ENCODE measurements around the gene ING5.
"Not testable (repeated sequence)": the region's sequence is repeated elsewhere in the genome, so short reads cannot be mapped to it uniquely, and the experiment has no call there.

Gene ING5

GRCh38 chr2:241701399-241702154, at the start of gene ING5:
Gene ING5 (plus strand): TSS chr2:241702039. CDS start chr2:241702066, 27 bp downstream.
- TF ChIP-seq POLR2A (IDR thresholded peaks at IDR 0.05; ENCODE audit: low read length), result peak; percentile 90
- no peak for TF ChIP-seq GATA1 (IDR thresholded peaks at IDR 0.05; ENCODE audit: low read depth, low read length)

DNA sequence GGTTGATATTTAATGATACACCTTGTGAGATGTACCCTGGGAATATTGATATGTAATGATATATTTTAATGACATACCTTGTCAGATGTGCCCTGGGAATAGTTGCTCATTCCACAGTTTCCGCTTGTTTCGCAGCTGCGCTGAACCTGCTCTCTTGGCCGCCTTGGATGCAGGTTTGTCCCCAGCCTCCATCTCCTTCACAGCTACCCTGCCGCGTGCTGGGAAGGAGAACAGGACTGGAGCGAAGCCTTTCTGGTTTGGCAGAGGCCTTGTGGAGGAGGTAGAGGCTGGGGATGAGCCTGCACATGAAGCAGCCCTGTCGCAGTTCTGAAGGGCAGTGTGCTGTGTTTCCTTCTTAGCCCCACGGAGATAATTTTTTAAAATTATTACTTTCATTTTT, 49.7 kb upstream of the ING5 start:
- TF ChIP-seq POLR2A (IDR thresholded peaks at IDR 0.05; ENCODE audit: low read length), result no peak
- TF ChIP-seq GATA1 (IDR thresholded peaks at IDR 0.05; ENCODE audit: low read depth, low read length), result no peak
- no peak for DNase-seq

More at GRCh38 chr2:241701399-241702154, at the start of gene ING5:
- DNase-seq, result peak; percentile 96 to 99

DNA sequence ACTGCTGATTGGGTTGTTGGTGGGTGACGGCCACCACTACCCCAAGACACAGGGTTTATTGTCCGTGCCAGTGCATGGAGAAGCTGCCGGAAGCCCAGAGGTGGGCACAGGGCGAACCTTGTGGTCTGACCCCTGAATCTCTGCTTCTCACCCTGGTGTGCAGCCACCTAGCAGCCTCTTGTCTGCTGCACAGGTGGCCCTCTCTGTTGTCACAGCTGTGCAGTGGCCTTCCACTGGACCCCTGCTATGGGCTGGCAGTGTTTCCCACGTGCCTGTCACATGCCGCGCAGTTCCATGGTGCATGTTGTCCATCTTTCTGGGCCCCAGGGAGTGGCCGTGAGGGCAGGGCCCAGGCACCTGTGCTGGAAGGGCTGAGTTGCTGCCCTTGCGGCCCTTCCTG, 49.1 kb upstream of the ING5 start:
- DNase-seq, result no peak
- TF ChIP-seq GATA1 (IDR thresholded peaks at IDR 0.05; ENCODE audit: low read depth, low read length) (no peak), POLR2A (IDR thresholded peaks at IDR 0.05; ENCODE audit: low read length) (no peak)

DNA sequence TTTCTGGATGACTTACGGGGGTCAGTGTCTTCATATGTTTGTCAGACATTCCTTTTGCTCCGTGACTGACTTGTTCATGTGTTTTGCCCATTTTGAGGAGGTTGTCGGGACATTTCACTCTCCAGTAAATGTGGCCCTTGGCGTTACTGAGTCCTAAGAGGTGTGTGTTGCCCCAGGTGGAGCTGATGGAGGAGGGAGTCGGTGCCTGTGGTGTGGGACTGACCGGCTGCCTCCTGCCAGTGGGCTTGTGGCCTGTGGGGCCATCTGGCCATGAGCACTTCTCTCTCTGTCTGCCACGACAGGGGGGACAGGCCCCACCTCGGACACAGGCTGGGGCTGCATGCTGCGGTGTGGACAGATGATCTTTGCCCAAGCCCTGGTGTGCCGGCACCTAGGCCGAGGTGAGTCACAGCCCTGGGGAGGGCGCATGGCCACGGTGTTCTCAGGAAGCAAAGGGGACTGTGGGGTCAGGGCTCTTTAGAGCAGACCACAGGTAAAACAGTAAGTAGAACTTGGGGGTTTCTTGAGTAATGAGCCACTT, 48.6 kb upstream of the ING5 start:
- no peak for DNase-seq
- TF ChIP-seq GATA1 (IDR thresholded peaks at IDR 0.05; ENCODE audit: low read depth, low read length) (no peak), POLR2A (IDR thresholded peaks at IDR 0.05; ENCODE audit: low read length) (no peak)

DNA sequence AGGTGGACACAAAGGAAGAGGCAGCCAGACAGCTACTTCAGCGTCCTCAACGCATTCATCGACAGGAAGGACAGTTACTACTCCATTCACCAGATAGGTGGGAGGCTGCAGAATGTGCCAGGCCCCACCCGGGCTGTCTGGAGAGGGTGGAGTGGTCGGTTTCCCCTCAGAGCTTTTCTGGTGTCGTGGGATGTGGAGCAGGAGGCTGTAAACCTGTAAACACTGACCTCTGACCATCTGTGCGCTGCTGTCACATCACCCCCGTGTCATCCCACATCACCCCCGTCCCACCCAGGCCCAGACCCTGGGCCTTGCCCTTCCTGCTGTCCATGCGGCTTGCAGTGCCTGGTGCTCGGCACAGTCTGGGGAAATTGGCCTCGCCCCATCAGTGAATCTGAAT, 47.3 kb upstream of the ING5 start:
- TF ChIP-seq GATA1 (IDR thresholded peaks at IDR 0.05; ENCODE audit: low read depth, low read length) (no peak), POLR2A (IDR thresholded peaks at IDR 0.05; ENCODE audit: low read length) (no peak)
- DNase-seq, result no peak

- DNase-seq, result no peak
- TF ChIP-seq POLR2A (IDR thresholded peaks at IDR 0.05; ENCODE audit: low read length), result no peak
- no peak for TF ChIP-seq GATA1 (IDR thresholded peaks at IDR 0.05; ENCODE audit: low read depth, low read length)
These were observed 46.2 kb upstream of the ING5 start for GRCh38 chr2:241655516-241656189.

GRCh38 chr2:241656190-241656741, 45.6 kb upstream of the ING5 start:
- TF ChIP-seq GATA1 (IDR thresholded peaks at IDR 0.05; ENCODE audit: low read depth, low read length) (no peak), POLR2A (IDR thresholded peaks at IDR 0.05; ENCODE audit: low read length) (no peak)

GRCh38 chr2:241657786-241658254, 44.0 kb upstream of the ING5 start:
- DNase-seq, result no peak
- no peak for TF ChIP-seq POLR2A (IDR thresholded peaks at IDR 0.05; ENCODE audit: low read length)
- TF ChIP-seq GATA1 (IDR thresholded peaks at IDR 0.05; ENCODE audit: low read depth, low read length), result no peak

More at GRCh38 chr2:241656190-241656741, 45.6 kb upstream of the ING5 start:
- no peak for DNase-seq

DNA sequence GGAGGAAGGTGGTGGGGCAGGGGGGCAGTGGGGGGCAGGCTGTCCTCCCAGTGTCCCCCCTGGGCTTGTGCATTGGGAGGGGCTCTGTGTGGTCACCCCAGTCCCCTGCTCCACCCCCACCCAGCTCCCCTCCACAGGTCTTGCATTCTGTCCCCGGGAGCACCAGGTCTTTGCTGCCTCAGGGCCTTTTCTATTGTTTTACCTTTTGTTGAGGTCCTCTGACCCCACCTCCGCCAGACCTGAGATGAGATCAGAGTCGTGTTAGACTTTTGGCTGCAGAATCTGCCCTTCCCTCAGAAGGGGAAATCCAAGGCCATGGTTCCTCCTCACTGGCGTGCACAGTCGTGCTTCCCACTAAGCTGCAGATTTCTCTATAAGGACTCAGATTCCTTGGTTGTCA, 43.5 kb upstream of the ING5 start:
- no peak for TF ChIP-seq GATA1 (IDR thresholded peaks at IDR 0.05; ENCODE audit: low read depth, low read length)
- no peak for TF ChIP-seq POLR2A (IDR thresholded peaks at IDR 0.05; ENCODE audit: low read length)

DNA sequence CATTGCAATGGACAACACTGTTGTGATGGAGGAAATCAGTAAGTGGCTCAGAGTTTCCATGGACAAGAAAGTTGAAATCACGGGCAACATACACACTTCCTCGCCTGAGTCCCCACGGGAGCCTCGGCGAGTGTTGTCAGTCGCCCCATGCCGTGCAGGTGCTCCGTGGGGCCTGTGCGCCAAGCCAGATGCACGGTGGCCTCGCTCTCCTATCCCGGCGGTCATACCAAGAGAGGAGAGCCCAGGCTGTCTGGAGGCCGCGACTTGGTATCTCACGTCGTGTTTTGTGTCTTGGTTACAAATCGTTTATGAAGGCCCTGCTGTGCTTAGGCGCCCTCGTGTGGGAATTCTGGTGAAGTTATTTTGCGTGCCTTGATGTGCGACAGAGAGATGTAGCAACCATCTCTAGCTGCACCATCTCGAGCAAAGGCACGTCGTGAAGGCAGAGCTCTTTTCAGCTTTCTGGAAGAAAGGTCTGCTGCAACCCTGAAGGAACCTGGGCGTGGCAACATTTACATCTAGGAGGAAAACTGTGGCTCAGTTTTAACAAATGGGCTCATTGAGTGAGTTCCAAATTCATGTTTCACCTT, 42.6 kb upstream of the ING5 start:
- DNase-seq, result peak; percentile 64 to 78
- TF ChIP-seq POLR2A (IDR thresholded peaks at IDR 0.05; ENCODE audit: low read length) (no peak), GATA1 (IDR thresholded peaks at IDR 0.05; ENCODE audit: low read depth, low read length) (no peak)

More for the DNA sequence above, 43.5 kb upstream of the ING5 start:
- DNase-seq, result no peak

- TF ChIP-seq POLR2A (IDR thresholded peaks at IDR 0.05; ENCODE audit: low read length), result no peak
- TF ChIP-seq GATA1 (IDR thresholded peaks at IDR 0.05; ENCODE audit: low read depth, low read length), result no peak
These were observed 41.1 kb upstream of the ING5 start for GRCh38 chr2:241660593-241661213.

DNA sequence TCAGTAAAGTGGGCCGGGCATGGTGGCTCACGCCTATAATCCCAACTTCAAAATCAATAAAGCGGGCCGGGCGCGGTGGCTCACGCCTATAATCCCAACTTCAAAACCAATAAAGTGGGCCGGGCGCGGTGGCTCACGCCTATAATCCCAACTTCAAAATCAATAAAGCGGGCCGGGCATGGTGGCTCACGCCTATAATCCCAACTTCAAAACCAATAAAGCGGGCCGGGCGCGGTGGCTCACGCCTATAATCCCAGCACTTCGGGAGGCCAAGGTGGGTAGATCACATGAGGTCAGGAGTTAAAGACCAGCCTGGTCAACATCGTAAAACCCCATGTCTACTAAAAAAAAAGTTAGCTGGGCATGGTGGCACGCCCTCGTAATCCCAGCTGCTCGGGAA, 39.1 kb upstream of the ING5 start:
- not testable (repeated sequence) for DNase-seq

More at GRCh38 chr2:241660593-241661213, 41.1 kb upstream of the ING5 start:
- DNase-seq, result no peak

DNA sequence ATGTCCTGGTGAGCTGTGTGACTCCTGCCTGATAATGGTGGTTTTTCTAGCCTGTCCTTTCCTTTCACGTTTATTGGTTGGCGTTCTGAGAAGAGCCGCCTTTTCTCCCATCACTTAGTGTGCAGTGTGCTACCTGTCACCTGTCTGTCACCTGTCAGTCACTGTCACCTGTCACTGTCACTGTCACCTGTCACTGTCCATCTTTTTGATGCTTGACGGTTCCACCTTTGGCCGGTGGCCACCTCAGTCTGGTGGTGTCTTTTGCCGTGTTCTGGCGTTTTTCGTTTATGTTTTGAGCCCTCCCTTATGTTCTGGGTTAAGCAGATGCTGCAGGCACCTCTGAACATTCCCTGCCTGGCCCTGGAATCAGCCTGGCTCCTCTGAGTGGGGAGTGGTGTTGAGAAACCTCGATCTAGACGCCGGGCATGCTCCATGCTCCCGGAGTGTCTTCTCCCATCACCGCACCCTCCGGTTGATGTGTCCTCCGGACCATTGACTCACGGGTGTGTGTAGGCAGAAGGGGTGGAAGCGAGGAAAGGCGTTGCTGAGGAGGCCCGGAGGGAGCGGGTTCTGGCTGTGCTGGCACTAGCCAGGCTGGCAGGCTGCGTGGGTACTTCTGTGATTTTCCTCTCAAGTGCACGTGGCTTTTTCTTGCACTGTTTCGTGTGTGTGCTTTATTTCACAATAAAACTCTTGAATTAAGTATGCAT, 36.0 kb upstream of the ING5 start:
- no peak for TF ChIP-seq POLR2A (IDR thresholded peaks at IDR 0.05; ENCODE audit: low read length)
- no peak for TF ChIP-seq GATA1 (IDR thresholded peaks at IDR 0.05; ENCODE audit: low read depth, low read length)
- DNase-seq, result no peak

Measured in erythroblast (primary cell).